A549 (cell line): ENCODE data around the gene ST6GALNAC4. TPM values are rescaled to one million over a fixed set of nuclear protein-coding genes. Genes with fewer than 3 reads are reported as not detected.

Source experiments
- ATAC-seq, 2 experiments: fragments of 200-7000 bp in 1 of 2; fragments of >200 bp in 1 of 2; cut with Nextera tagmentation in 1 of 2; cut with Tn5 transposase in 1 of 2; 3 replicates each; pipeline versions ENCODE4 v1.8.0 to v1.9.1; 2018 to 2020; ENCODE audit warnings: mild to moderate bottlenecking in 1 of 2, moderate library complexity in 1 of 2
- CTCF ChIA-PET: fragments of 300-600 bp; sonication (Branson Sonifier 250); formaldehyde crosslinking; extraction: SDS; loops from one replicate; lab custom pipeline; 2021; ENCODE audit warnings: antibody characterized with exemption, inconsistent platforms; lab: Yijun Ruan, JAX
- POLR2A ChIA-PET: fragments of 350-600 bp; formaldehyde crosslinking; extraction: SDS; loops from one replicate; lab custom pipeline; 2021; ENCODE audit warnings: antibody characterized with exemption, inconsistent platforms; lab: Yijun Ruan, JAX
- DNase-seq, 2 experiments: peaks; one replicate each; pipeline versions ENCODE4 v3.0.0 to v3.0.0-alpha.2; 2011 to 2016; ENCODE audit warnings: low read depth in 1 of 2, low spot score in 1 of 2
- FAIRE-seq: peaks from 2 replicates; lab custom pipeline; 2011; peaks lifted over from hg19 to GRCh38; lab: Jason Lieb, UNC
- H3K27ac ChIP-seq, 2 experiments: fragments of >200 bp; sonication (Bioruptor Twin); formaldehyde crosslinking; 3 replicates each; pipeline ENCODE4 v1.5.1; 2016 to 2017
- H3K4me1 ChIP-seq: fragments of >200 bp; sonication (Bioruptor Twin); formaldehyde crosslinking; 3 replicates; pipeline ENCODE4 v1.6.1; 2016
- H3K4me2 ChIP-seq: fragments of >200 bp; sonication (Bioruptor Twin); formaldehyde crosslinking; 3 replicates; pipeline ENCODE4 v1.6.1; 2016
- H3K4me3 ChIP-seq: fragments of >200 bp; sonication (Bioruptor Twin); formaldehyde crosslinking; 3 replicates; pipeline ENCODE4 v1.5.1; 2016
- H3K9me3 ChIP-seq: fragments of >200 bp; sonication (Bioruptor Twin); formaldehyde crosslinking; 3 replicates; pipeline ENCODE4 v1.6.1; 2016
- CEBPB ChIP-seq, 2 experiments: fragments of >200 bp in 1 of 2; sonication (Bioruptor Twin) in 1 of 2; formaldehyde crosslinking in 1 of 2; IDR thresholded peaks; 2 replicates each; pipeline ENCODE4 v1.6.1; 2012 to 2016
- CTCF ChIP-seq: fragments of >200 bp; sonication (Bioruptor Twin); formaldehyde crosslinking; IDR thresholded peaks from 3 replicates; pipeline ENCODE4 v1.5.1; 2016
- E2F6 ChIP-seq: IDR thresholded peaks from 2 replicates; pipeline ENCODE4 v1.6.1; 2012; ENCODE audit warnings: low read depth, borderline replicate concordance
- EP300 ChIP-seq, 2 experiments: fragments of >200 bp; sonication (Bioruptor Twin); formaldehyde crosslinking; IDR thresholded peaks; 2 replicates in 1 of 2; 3 replicates in 1 of 2; pipeline ENCODE4 v1.6.1; 2016 to 2017
- HDAC2 ChIP-seq: fragments of 200-600 bp; sonication (generic); IDR thresholded peaks from 2 replicates; pipeline ENCODE4 v1.6.1; 2016
- HOXA7 ChIP-seq: fragments of 250-450 bp; sonication (Bioruptor Pico); IDR thresholded peaks from 2 replicates; pipeline ENCODE4 v1.5.0; 2020; ENCODE audit warnings: mild to moderate bottlenecking, moderate library complexity
- HOXB13 ChIP-seq: fragments of 250-450 bp; sonication (Bioruptor Pico); IDR thresholded peaks from 2 replicates; pipeline ENCODE4 v1.5.0; 2020; ENCODE audit warnings: low read depth, mild to moderate bottlenecking, moderate library complexity
- HOXB5 ChIP-seq: fragments of 250-450 bp; sonication (Bioruptor Pico); IDR thresholded peaks from 2 replicates; pipeline ENCODE4 v1.5.0; 2020; ENCODE audit warnings: mild to moderate bottlenecking, moderate library complexity
- MAX ChIP-seq: IDR thresholded peaks from 2 replicates; pipeline ENCODE4 v1.6.1; 2012
- MYC ChIP-seq: IDR thresholded peaks from 2 replicates; pipeline ENCODE4 v1.6.1; 2012; ENCODE audit warnings: mild to moderate bottlenecking, inconsistent platforms, low read length, improper control_type of control experiment, borderline replicate concordance
- NFE2L2 ChIP-seq: fragments of 150-350 bp; conservative IDR thresholded peaks from 2 replicates; pipeline ENCODE4 v1.6.1; 2014; ENCODE audit warnings: low read length
- PBX3 ChIP-seq: IDR thresholded peaks from 2 replicates; pipeline ENCODE4 v1.6.1; 2012
- PHF8 ChIP-seq: fragments of 200-600 bp; sonication (generic); IDR thresholded peaks from 2 replicates; pipeline ENCODE4 v1.6.1; 2016; ENCODE audit warnings: low read depth, mild to moderate bottlenecking, antibody characterized with exemption, moderate library complexity, borderline replicate concordance
- RAD21 ChIP-seq, 2 experiments: fragments of >200 bp in 1 of 2; sonication (Bioruptor Twin) in 1 of 2; formaldehyde crosslinking in 1 of 2; IDR thresholded peaks in 1 of 2; conservative IDR thresholded peaks in 1 of 2; 2 replicates in 1 of 2; 3 replicates in 1 of 2; pipeline ENCODE4 v1.6.1; 2012 to 2018; ENCODE audit warnings: inconsistent platforms in 1 of 2
- RCOR1 ChIP-seq: fragments of 150-350 bp; IDR thresholded peaks from 2 replicates; pipeline ENCODE4 v1.6.1; 2014; ENCODE audit warnings: antibody characterized with exemption, low read length, low read depth
- RFX5 ChIP-seq: fragments of 450-650 bp; IDR thresholded peaks from 2 replicates; pipeline ENCODE4 v1.7.1; 2014; ENCODE audit warnings: antibody characterized with exemption, mild to moderate bottlenecking, moderate library complexity
- RNF2 ChIP-seq: fragments of 200-600 bp; sonication (generic); IDR thresholded peaks from 2 replicates; pipeline ENCODE4 v1.6.1; 2016; ENCODE audit warnings: low read depth, mild to moderate bottlenecking, antibody characterized with exemption, moderate library complexity, borderline replicate concordance
- SMC3 ChIP-seq: fragments of >200 bp; sonication (Bioruptor Twin); formaldehyde crosslinking; IDR thresholded peaks from 3 replicates; pipeline ENCODE4 v1.6.1; 2018; ENCODE audit warnings: inconsistent platforms
- ZFP36 ChIP-seq: fragments of 450-650 bp; IDR thresholded peaks from 2 replicates; pipeline ENCODE4 v1.6.1; 2014; ENCODE audit warnings: borderline replicate concordance; ENCODE audit not compliant: partially characterized antibody
- WGBS: methylation state at CpG from one replicate; pipeline ENCODE4 v1.1.6; 2017; ENCODE audit errors: missing lambda C conversion rate; 5-methylcytosine and 5-hydroxymethylcytosine counted together
- polyA plus RNA-seq, 4 experiments: library from polyadenylated mRNA; depleted of rRNA in 3 of 4; stranded (reverse); fragments of >200 nt; fragmentation: RNase III in 1 of 4; extraction: RNeasy Plus Mini Kit Qiagen cat#74134 plus additional on column Dnase treatment in 1 of 4; gene quantifications; 2 replicates in 3 of 4; 3 replicates in 1 of 4; pipeline ENCODE4 v1.2.3, GENCODE V29; 2011 to 2017

ST6GALNAC4 gene
- polyA plus RNA-seq, 2 of the 4 experiments (the other 2 are of a cell fraction) = 11.0 to 24.8 TPM

GRCh38 chr9:127943011-127943662, 26.3 kb upstream of the ST6GALNAC4 start:
- peaks cover 22% of the 10 kb centered on the region; the same call in 2 of the 3 replicates for H3K4me1 ChIP-seq
- H3K4me2 ChIP-seq = no peak overlapping the region
- TF ChIP-seq HOXB13 (CRISPR knock-in tag) = no peak
- no peak for TF ChIP-seq CEBPB (IDR thresholded peaks at IDR 0.05)
- no peak for TF ChIP-seq EP300 (IDR thresholded peaks at IDR 0.05)
- TF ChIP-seq HOXB5 (CRISPR knock-in tag) = no peak
- H3K27ac ChIP-seq = peak overlapping the region in 1 of 2 experiments; percentile 31; a peak in 1 of 6 replicates
- H3K9me3 ChIP-seq = no peaks in the 10 kb centered on the region
- DNase-seq (no peak), ATAC-seq (peak; percentile 1 to 6; a peak in 4 of 6 replicates), FAIRE-seq (no peak)
- ChIA-PET CTCF (interaction anchor here (0.7 to 35.7 kb wide), 45 partner anchors 10 to 182 kb away, joined by 3 to 827 read pairs (median 9); partner anchors contain the start of genes CDK9, EEIG1, NAIF1 and PIP5KL1), POLR2A (interaction anchor here (0.6 to 1.2 kb wide), 3 partner anchors 23 to 124 kb away, joined by 3 to 5 read pairs (median 4); partner anchors contain the start of genes NAIF1 and SLC25A25)
- 59% methylated on average over 7 of the region's 14 CpGs for WGBS
- no peak overlapping the region for H3K4me3 ChIP-seq

- ChIA-PET CTCF (interaction anchor here (0.6 to 35.7 kb wide), 34 partner anchors 9 to 402 kb away, joined by 3 to 827 read pairs (median 11); partner anchors contain the start of genes CDK9, EEIG1, NAIF1 and PIP5KL1), POLR2A (interaction anchor here (1.0 kb wide), 1 partner anchor 92 kb away, joined by 3 read pairs; no protein-coding TSS in a partner anchor)
- Histone ChIP-seq H3K4me3 (no peak overlapping the region), H3K9me3 (no peaks in the 10 kb centered on the region), H3K4me2 (no peak overlapping the region), H3K27ac (peak overlapping the region in 1 of 2 experiments; percentile 47; a peak in 3 of 6 replicates), H3K4me1 (peaks cover 24% of the 10 kb centered on the region; the same call in 2 of the 3 replicates)
- ATAC-seq (peak; percentile 58 to 77), DNase-seq (peak; percentile 63 to 76), FAIRE-seq (no peak)
- TF ChIP-seq SMC3 (peak; percentile 69), CTCF (peak; percentile 71), RAD21 (conservative IDR thresholded peaks at IDR 0.05 in 1 of 2, IDR thresholded peaks at IDR 0.05 in 1 of 2) (peak; percentile 48 to 52; a peak in 4 of 5 replicates), MAX (0 out of 2 replicates have a peak, but pooled peaks have one; percentile 45), HOXA7 (CRISPR knock-in tag) (no peak)
- 67% methylated on average over 16 of the region's 18 CpGs for WGBS
Measured at GRCh38 chr9:127942216-127943010, 25.6 kb upstream of the ST6GALNAC4 start.

- ChIA-PET POLR2A (no interaction called here), CTCF (interaction anchor here (0.6 to 35.7 kb wide), 25 partner anchors 8 to 402 kb away, joined by 3 to 827 read pairs (median 22); partner anchors contain the start of genes EEIG1, NAIF1, PIP5KL1 and SLC25A25)
- Histone ChIP-seq H3K9me3 (no peaks in the 10 kb centered on the region), H3K27ac (no peak overlapping the region; a peak in 1 of 6 replicates), H3K4me3 (no peak overlapping the region), H3K4me2 (no peak overlapping the region), H3K4me1 (peaks cover 24% of the 10 kb centered on the region; the same call in 2 of the 3 replicates)
- no peak for DNase-seq
- no peak for ATAC-seq
- TF ChIP-seq RCOR1 (no peak), PHF8 (no peak), RFX5 (no peak), MYC (no peak), HOXA7 (CRISPR knock-in tag) (no peak), E2F6 (no peak), PBX3 (no peak), HDAC2 (no peak), ZFP36 (no peak), NFE2L2 (no peak), RNF2 (no peak)
- no peak for FAIRE-seq
- 85% methylated on average over 3 of the region's 3 CpGs for WGBS
Measured at GRCh38 chr9:127941961-127942215, 25.0 kb upstream of the ST6GALNAC4 start.
